GM12892 (cell line): Measurements from ENCODE around the gene SH3GL3.

Experiments
- POLR2A ChIP-seq: IDR thresholded peaks from 2 replicates; pipeline ENCODE4 v1.6.1; 2011; ENCODE audit warnings: low read depth, low read length, control low read depth
- POLR2AphosphoS5 ChIP-seq: IDR thresholded peaks from 2 replicates; pipeline ENCODE4 v1.6.1; 2011; ENCODE audit warnings: low read depth, low read length, control low read depth

GRCh38 chr15:83578691-83579090 is 131.6 kb downstream of the SH3GL3 start:
- TF ChIP-seq POLR2AphosphoS5 (no peak), POLR2A (no peak)
